Activated T-cell treated with anti-CD3 and anti-CD28 coated beads, Interleukin-2, amount 50 U/mL, for 4 hours (primary cell): ENCODE data around the gene HSD17B2. TPM values are rescaled to one million over a fixed set of nuclear protein-coding genes. Genes with fewer than 3 reads are reported as not detected.

ENCODE experiments used
- ATAC-seq, 2 donors: fragments of 200-7000 bp; cut with Tn5 transposase; one replicate each; pipeline ENCODE4 v1.10.0; 2021
- DNase-seq: peaks from one replicate; pipeline ENCODE4 v3.0.0-alpha.2; 2020
- H3K27me3 Mint-ChIP-seq: one replicate; pipeline ENCODE4 v1.8.0; 2021; ENCODE audit warnings: low read depth, mixed read lengths
- H3K36me3 Mint-ChIP-seq: one replicate; pipeline ENCODE4 v1.8.0; 2022; ENCODE audit warnings: mixed read lengths; ENCODE audit not compliant: insufficient read depth
- H3K4me1 Mint-ChIP-seq: one replicate; pipeline ENCODE4 v1.8.0; 2021; ENCODE audit warnings: low read depth, mixed read lengths
- H3K4me3 Mint-ChIP-seq: one replicate; pipeline ENCODE4 v1.8.0; 2021; ENCODE audit warnings: mild to moderate bottlenecking, moderate library complexity, mixed read lengths
- H3K9me3 Mint-ChIP-seq: one replicate; pipeline ENCODE4 v1.8.0; 2021; ENCODE audit warnings: mixed read lengths
- total RNA-seq, 3 donors: library from RNA; stranded (reverse); gene quantifications; one replicate each; pipeline ENCODE4 v1.2.1, GENCODE V29; 2021

Gene HSD17B2
- total RNA-seq, 3 donors from 2014 or later = not detected

GRCh38 chr16:82033006-82033405 lies 2.0 kb upstream of the HSD17B2 start:
- ATAC-seq (no peak), DNase-seq (no peak)
- Mint-ChIP-seq H3K9me3 (no peaks in the 10 kb centered on the region), H3K27me3 (peaks cover 6% of the 10 kb centered on the region), H3K4me3 (no peak overlapping the region), H3K4me1 (no peaks in the 10 kb centered on the region), H3K36me3 (no peaks in the 10 kb centered on the region)

- Mint-ChIP-seq H3K9me3 (no peaks in the 10 kb centered on the region), H3K36me3 (no peaks in the 10 kb centered on the region), H3K4me1 (no peaks in the 10 kb centered on the region), H3K27me3 (peaks cover 8% of the 10 kb centered on the region), H3K4me3 (no peak overlapping the region)
- ATAC-seq (no peak), DNase-seq (no peak)
These were observed 1.3 kb upstream of the HSD17B2 start for GRCh38 chr16:82033683-82034300.

GRCh38 chr16:82037251-82037650 lies 2.2 kb downstream of the HSD17B2 start:
- Mint-ChIP-seq H3K9me3 (no peaks in the 10 kb centered on the region), H3K27me3 (peaks cover 11% of the 10 kb centered on the region), H3K4me1 (no peaks in the 10 kb centered on the region), H3K36me3 (no peaks in the 10 kb centered on the region), H3K4me3 (no peak overlapping the region)
- ATAC-seq (no peak), DNase-seq (no peak)

GRCh38 chr16:82037666-82038065 lies 2.6 kb downstream of the HSD17B2 start:
- Mint-ChIP-seq H3K9me3 (no peaks in the 10 kb centered on the region), H3K27me3 (peaks cover 11% of the 10 kb centered on the region), H3K4me3 (no peak overlapping the region), H3K4me1 (no peaks in the 10 kb centered on the region), H3K36me3 (no peaks in the 10 kb centered on the region)
- DNase-seq = no peak
- ATAC-seq = no peak

GRCh38 chr16:82040296-82040695 lies 5.2 kb downstream of the HSD17B2 start:
- Mint-ChIP-seq H3K9me3 (no peaks in the 10 kb centered on the region), H3K4me3 (no peak overlapping the region), H3K36me3 (no peaks in the 10 kb centered on the region), H3K4me1 (no peaks in the 10 kb centered on the region), H3K27me3 (peaks cover 6% of the 10 kb centered on the region)
- DNase-seq = no peak
- no peak for ATAC-seq

- H3K27me3 Mint-ChIP-seq = peaks cover 5% of the 10 kb centered on the region
- no peaks in the 10 kb centered on the region for H3K4me1 Mint-ChIP-seq
- H3K4me3 Mint-ChIP-seq = no peak overlapping the region
- no peak for DNase-seq
- H3K36me3 Mint-ChIP-seq = no peaks in the 10 kb centered on the region
- H3K9me3 Mint-ChIP-seq = no peaks in the 10 kb centered on the region
- ATAC-seq = no peak
These were observed 6.5 kb downstream of the HSD17B2 start for GRCh38 chr16:82041542-82041941.

- Mint-ChIP-seq H3K36me3 (no peaks in the 10 kb centered on the region), H3K4me3 (no peak overlapping the region), H3K27me3 (peaks cover 7% of the 10 kb centered on the region), H3K9me3 (no peaks in the 10 kb centered on the region), H3K4me1 (no peaks in the 10 kb centered on the region)
- DNase-seq = no peak
- no peak for ATAC-seq
These were observed 7.1 kb downstream of the HSD17B2 start for GRCh38 chr16:82042144-82042543.

- Mint-ChIP-seq H3K4me3 (no peak overlapping the region), H3K36me3 (no peaks in the 10 kb centered on the region), H3K27me3 (peaks cover 10% of the 10 kb centered on the region), H3K4me1 (no peaks in the 10 kb centered on the region), H3K9me3 (no peaks in the 10 kb centered on the region)
- DNase-seq = no peak
- no peak for ATAC-seq
These were observed 7.8 kb downstream of the HSD17B2 start for GRCh38 chr16:82042846-82043245.

- ATAC-seq (no peak), DNase-seq (no peak)
- Mint-ChIP-seq H3K4me1 (no peaks in the 10 kb centered on the region), H3K9me3 (no peaks in the 10 kb centered on the region), H3K27me3 (peaks cover 7% of the 10 kb centered on the region), H3K36me3 (no peaks in the 10 kb centered on the region), H3K4me3 (no peak overlapping the region)
These were observed 8.9 kb downstream of the HSD17B2 start for GRCh38 chr16:82043680-82044584.

GRCh38 chr16:82044585-82044911 lies 9.5 kb downstream of the HSD17B2 start:
- H3K9me3 Mint-ChIP-seq = no peaks in the 10 kb centered on the region
- no peaks in the 10 kb centered on the region for H3K36me3 Mint-ChIP-seq
- no peaks in the 10 kb centered on the region for H3K4me1 Mint-ChIP-seq
- H3K27me3 Mint-ChIP-seq = peaks cover 5% of the 10 kb centered on the region
- no peak for DNase-seq
- no peak overlapping the region for H3K4me3 Mint-ChIP-seq
- ATAC-seq = no peak

GRCh38 chr16:82045465-82045864 lies 10.4 kb downstream of the HSD17B2 start:
- Mint-ChIP-seq H3K4me1 (no peaks in the 10 kb centered on the region), H3K36me3 (no peaks in the 10 kb centered on the region), H3K27me3 (peaks cover 5% of the 10 kb centered on the region), H3K4me3 (no peak overlapping the region), H3K9me3 (no peaks in the 10 kb centered on the region)
- ATAC-seq = no peak
- no peak for DNase-seq

GRCh38 chr16:82046541-82046940 lies 11.5 kb downstream of the HSD17B2 start:
- H3K27me3 Mint-ChIP-seq = peaks cover 5% of the 10 kb centered on the region
- H3K4me1 Mint-ChIP-seq = no peaks in the 10 kb centered on the region
- no peak overlapping the region for H3K4me3 Mint-ChIP-seq
- no peaks in the 10 kb centered on the region for H3K9me3 Mint-ChIP-seq
- no peaks in the 10 kb centered on the region for H3K36me3 Mint-ChIP-seq
- DNase-seq = no peak
- ATAC-seq = no peak

- no peaks in the 10 kb centered on the region for H3K36me3 Mint-ChIP-seq
- H3K9me3 Mint-ChIP-seq = no peaks in the 10 kb centered on the region
- peaks cover 5% of the 10 kb centered on the region for H3K27me3 Mint-ChIP-seq
- no peak overlapping the region for H3K4me3 Mint-ChIP-seq
- ATAC-seq = no peak
- DNase-seq = no peak
- H3K4me1 Mint-ChIP-seq = no peaks in the 10 kb centered on the region
These were observed 11.9 kb downstream of the HSD17B2 start for GRCh38 chr16:82046941-82047340.

- no peaks in the 10 kb centered on the region for H3K4me1 Mint-ChIP-seq
- H3K27me3 Mint-ChIP-seq = peaks cover 5% of the 10 kb centered on the region
- no peaks in the 10 kb centered on the region for H3K9me3 Mint-ChIP-seq
- no peak overlapping the region for H3K4me3 Mint-ChIP-seq
- DNase-seq (no peak), ATAC-seq (no peak)
- H3K36me3 Mint-ChIP-seq = no peaks in the 10 kb centered on the region
These were observed 12.3 kb downstream of the HSD17B2 start for GRCh38 chr16:82047374-82047773.

GRCh38 chr16:82047787-82048186 lies 12.7 kb downstream of the HSD17B2 start:
- no peak for ATAC-seq
- H3K4me3 Mint-ChIP-seq = no peak overlapping the region
- peaks cover 5% of the 10 kb centered on the region for H3K27me3 Mint-ChIP-seq
- H3K4me1 Mint-ChIP-seq = no peaks in the 10 kb centered on the region
- no peaks in the 10 kb centered on the region for H3K36me3 Mint-ChIP-seq
- no peak for DNase-seq
- H3K9me3 Mint-ChIP-seq = no peaks in the 10 kb centered on the region
